Cardiac muscle cell (in vitro differentiated cells and primary cell): Measurements from ENCODE around the gene SPATS2L. TPM values are rescaled to one million over a fixed set of nuclear protein-coding genes. Genes with fewer than 3 reads are reported as not detected.

Source experiments
- DNase-seq, 2 donors: peaks; one replicate each; pipeline versions ENCODE4 v3.0.0 to v3.0.0-alpha.2; 2010 to 2017; ENCODE audit warnings: low read depth in 1 of 2, low spot score in 1 of 2
- H3K27ac ChIP-seq: fragments of 200-600 bp; sonication (generic); 2 replicates; pipeline ENCODE4 v1.5.1; 2016
- H3K27me3 ChIP-seq: fragments of 200-600 bp; sonication (generic); 2 replicates; pipeline ENCODE4 v1.6.0; 2016; ENCODE audit warnings: control low read depth
- H3K36me3 ChIP-seq: fragments of 200-600 bp; sonication (generic); 2 replicates; pipeline ENCODE4 v1.5.1; 2016; ENCODE audit warnings: control low read depth
- H3K4me1 ChIP-seq: fragments of 200-600 bp; sonication (generic); 2 replicates; pipeline ENCODE4 v1.8.1; 2017; ENCODE audit warnings: low read depth, mild to moderate bottlenecking, mixed run types
- H3K4me3 ChIP-seq: fragments of 200-600 bp; sonication (generic); 2 replicates; pipeline ENCODE4 v1.5.1; 2016; ENCODE audit warnings: mild to moderate bottlenecking
- H3K9me3 ChIP-seq: fragments of 200-600 bp; sonication (generic); 2 replicates; pipeline ENCODE4 v1.5.1; 2017; ENCODE audit warnings: low read depth, mild to moderate bottlenecking, control low read depth
- polyA plus RNA-seq: library from polyadenylated mRNA; unstranded; fragments of >200 nt; fragmentation: Nextera tagmentation; extraction: Ambion mirVana; gene quantifications from 2 replicates; pipeline ENCODE4 v1.2.1, GENCODE V29; 2016
- total RNA-seq: library from RNA; depleted of rRNA; stranded (reverse); fragments of >200 nt; gene quantifications from 2 replicates; pipeline ENCODE4 v1.2.3, GENCODE V29; 2016
- TF ChIP-seq, protein P1 (sequence below): IDR thresholded peaks from 2 replicates; pipeline ENCODE4 v1.5.1; 2012; ENCODE audit warnings: low read depth, mild to moderate bottlenecking, low read length

The SPATS2L gene
- total and polyA plus RNA-seq, 2 experiments from 2014 or later = 20.0 to 37.4 TPM

DNA sequence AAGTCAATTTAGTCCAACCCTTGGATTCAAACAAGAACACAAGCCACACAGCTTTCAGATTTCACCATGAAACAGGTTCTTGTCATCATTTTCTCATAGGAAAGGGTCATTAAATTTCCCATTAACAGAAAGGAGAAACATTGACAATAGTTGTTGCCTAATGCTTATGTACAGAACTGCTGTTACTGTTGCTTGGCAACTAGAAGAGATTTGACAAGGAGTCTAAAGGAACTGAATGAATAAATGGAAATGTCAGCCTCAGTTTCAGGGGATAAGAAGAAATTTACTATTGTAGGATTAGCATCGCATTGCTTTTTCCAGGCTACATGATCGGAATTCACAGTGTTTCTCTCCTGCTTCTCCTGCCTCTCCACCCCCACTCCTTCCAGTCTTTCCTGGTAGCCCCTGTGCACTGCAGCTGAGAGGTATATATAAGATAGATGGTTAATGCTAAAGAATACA is 90.3 kb downstream of the SPATS2L start:
- H3K27ac ChIP-seq = no peak overlapping the region
- H3K4me3 ChIP-seq = no peak overlapping the region
- DNase-seq = peak in 1 of 2 donors; percentile 64

DNA sequence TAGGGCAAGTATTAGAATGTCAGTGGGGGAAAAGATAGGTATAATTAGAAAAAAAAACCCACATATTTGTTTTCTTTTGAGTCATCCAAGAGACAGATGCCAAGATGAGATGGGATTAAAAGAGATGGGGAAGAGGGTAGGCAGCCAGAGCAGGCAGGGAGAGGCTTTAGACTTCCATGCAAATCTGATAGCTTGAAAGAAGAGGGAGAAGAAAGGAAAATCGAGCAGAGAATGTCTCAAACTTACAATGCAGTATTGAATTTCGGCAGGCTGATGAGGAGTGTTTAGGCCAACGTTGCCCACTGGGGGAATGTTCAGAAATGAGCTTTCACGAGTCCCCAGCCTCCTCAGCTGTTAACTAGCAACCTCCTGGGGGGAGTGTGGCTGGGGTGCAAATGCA is 91.3 kb downstream of the SPATS2L start:
- H3K4me3 ChIP-seq = no peak overlapping the region
- H3K36me3 ChIP-seq = no peaks in the 10 kb centered on the region
- H3K27me3 ChIP-seq = no peaks in the 10 kb centered on the region
- TF ChIP-seq, protein P1, sequence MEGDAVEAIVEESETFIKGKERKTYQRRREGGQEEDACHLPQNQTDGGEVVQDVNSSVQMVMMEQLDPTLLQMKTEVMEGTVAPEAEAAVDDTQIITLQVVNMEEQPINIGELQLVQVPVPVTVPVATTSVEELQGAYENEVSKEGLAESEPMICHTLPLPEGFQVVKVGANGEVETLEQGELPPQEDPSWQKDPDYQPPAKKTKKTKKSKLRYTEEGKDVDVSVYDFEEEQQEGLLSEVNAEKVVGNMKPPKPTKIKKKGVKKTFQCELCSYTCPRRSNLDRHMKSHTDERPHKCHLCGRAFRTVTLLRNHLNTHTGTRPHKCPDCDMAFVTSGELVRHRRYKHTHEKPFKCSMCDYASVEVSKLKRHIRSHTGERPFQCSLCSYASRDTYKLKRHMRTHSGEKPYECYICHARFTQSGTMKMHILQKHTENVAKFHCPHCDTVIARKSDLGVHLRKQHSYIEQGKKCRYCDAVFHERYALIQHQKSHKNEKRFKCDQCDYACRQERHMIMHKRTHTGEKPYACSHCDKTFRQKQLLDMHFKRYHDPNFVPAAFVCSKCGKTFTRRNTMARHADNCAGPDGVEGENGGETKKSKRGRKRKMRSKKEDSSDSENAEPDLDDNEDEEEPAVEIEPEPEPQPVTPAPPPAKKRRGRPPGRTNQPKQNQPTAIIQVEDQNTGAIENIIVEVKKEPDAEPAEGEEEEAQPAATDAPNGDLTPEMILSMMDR = no peak
- H3K4me1 ChIP-seq = no peaks in the 10 kb centered on the region
- no peaks in the 10 kb centered on the region for H3K9me3 ChIP-seq
- no peak for DNase-seq
- no peak overlapping the region for H3K27ac ChIP-seq

More for the DNA sequence above, 90.3 kb downstream of the SPATS2L start:
- H3K9me3 ChIP-seq = no peaks in the 10 kb centered on the region
- no peaks in the 10 kb centered on the region for H3K36me3 ChIP-seq
- TF ChIP-seq, protein P1 = no peak
- H3K27me3 ChIP-seq = no peaks in the 10 kb centered on the region
- no peaks in the 10 kb centered on the region for H3K4me1 ChIP-seq

DNA sequence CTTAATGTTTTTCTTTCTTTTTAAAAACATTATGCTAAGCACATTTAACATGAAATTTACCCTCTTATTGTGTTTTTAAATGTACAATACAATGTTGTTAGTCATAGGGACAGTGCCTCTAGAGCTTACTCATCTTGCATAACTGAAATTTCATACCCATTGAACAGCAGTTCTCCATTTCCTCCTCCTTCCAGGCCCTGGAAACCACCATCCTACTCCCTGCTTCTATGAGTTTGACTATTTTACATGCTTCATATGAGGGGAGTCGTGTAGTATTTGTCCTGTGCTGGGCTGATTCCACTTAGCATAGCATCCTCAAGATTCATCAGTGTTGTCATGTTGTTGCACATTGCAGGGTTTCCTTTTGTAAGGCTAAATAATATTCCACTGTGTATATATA is 92.6 kb downstream of the SPATS2L start:
- DNase-seq = peak in 1 of 2 donors; percentile 28
- no peaks in the 10 kb centered on the region for H3K36me3 ChIP-seq
- H3K27ac ChIP-seq = no peak overlapping the region
- H3K4me3 ChIP-seq = no peak overlapping the region
- TF ChIP-seq, protein P1 = no peak
- no peaks in the 10 kb centered on the region for H3K9me3 ChIP-seq
- no peaks in the 10 kb centered on the region for H3K27me3 ChIP-seq
- H3K4me1 ChIP-seq = no peaks in the 10 kb centered on the region

DNA sequence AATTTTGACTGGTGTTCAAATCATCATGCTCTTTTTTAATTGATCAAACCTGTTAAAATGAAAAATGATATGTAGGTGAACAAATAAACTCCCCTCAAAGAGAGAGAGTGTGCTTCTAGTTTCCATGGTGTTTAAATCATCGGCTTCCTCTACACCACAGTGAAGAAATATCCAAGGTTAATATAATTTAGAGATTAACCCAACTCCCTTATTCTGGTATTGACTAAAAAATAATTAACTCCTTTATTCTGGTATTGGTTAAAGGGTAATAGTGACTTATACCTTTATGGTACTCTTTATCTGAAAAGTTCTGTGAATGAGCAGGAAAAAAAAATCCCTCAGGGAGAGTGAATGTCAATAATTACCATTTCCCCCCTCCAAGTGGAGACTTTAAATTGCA is 93.1 kb downstream of the SPATS2L start:
- no peak overlapping the region for H3K4me3 ChIP-seq
- H3K27me3 ChIP-seq = no peaks in the 10 kb centered on the region
- no peaks in the 10 kb centered on the region for H3K4me1 ChIP-seq
- no peaks in the 10 kb centered on the region for H3K36me3 ChIP-seq
- no peaks in the 10 kb centered on the region for H3K9me3 ChIP-seq
- TF ChIP-seq, protein P1 = no peak
- no peak overlapping the region for H3K27ac ChIP-seq
- no peak for DNase-seq

DNA sequence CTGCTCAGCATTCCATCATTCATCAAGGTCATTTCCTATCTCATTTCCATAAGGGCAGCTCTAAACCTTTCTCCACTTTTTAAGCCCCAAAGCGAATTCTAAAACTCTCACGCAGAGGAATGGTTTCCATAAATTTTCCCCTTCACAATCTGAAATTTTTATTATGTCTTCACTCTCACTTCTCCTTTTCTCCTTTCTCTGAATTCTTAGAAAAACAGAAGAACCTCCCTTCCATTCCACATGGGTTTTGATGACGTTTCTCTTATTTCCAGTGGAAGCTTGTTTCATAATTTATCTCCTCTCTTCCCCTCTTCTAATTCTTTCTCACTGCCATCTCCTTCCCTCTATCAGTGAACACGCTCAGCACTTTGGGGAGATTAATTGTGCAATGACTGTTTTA is 97.3 kb downstream of the SPATS2L start:
- H3K27me3 ChIP-seq = no peaks in the 10 kb centered on the region
- H3K9me3 ChIP-seq = no peaks in the 10 kb centered on the region
- H3K4me3 ChIP-seq = no peak overlapping the region
- DNase-seq = peak in 1 of 2 donors; percentile 44
- no peaks in the 10 kb centered on the region for H3K36me3 ChIP-seq
- peaks cover 8% of the 10 kb centered on the region for H3K4me1 ChIP-seq
- TF ChIP-seq, protein P1 = no peak
- no peak overlapping the region for H3K27ac ChIP-seq

DNA sequence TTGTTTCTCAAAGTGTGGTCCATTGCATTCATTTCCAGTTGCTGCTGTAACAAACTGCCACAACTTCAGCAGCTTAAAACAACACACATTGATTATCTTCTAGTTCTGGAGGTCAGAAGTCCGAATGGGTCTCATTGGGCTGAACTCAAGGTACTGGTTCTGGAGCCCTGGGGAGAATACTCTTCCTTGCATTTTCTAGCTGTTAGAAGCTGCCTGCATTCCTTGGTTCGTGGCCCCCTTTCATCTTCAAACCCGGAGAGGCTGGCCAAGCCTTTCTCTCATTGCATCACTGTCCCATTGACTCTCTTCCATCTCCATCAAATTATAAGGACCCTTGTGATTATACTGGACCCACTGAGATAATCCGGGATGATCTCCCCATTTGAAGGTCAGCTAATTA is 98.1 kb downstream of the SPATS2L start:
- Histone ChIP-seq H3K9me3 (no peaks in the 10 kb centered on the region), H3K4me1 (peaks cover 8% of the 10 kb centered on the region), H3K27ac (no peak overlapping the region), H3K36me3 (no peaks in the 10 kb centered on the region), H3K4me3 (no peak overlapping the region), H3K27me3 (no peaks in the 10 kb centered on the region)
- DNase-seq = no peak
- TF ChIP-seq, protein P1 = no peak
